Endothelial cell (in vitro differentiated cells): ENCODE measurements around the gene NPB. TPM values are rescaled to one million over a fixed set of nuclear protein-coding genes. Genes with fewer than 3 reads are reported as not detected.
A peak's percentile ranks its signal among the peaks of the same experiment; 100 is the strongest.

Experiments used
- DNase-seq: peaks from one replicate; pipeline ENCODE4 v3.0.0; 2021; ENCODE audit warnings: low spot score
- H3K27ac Mint-ChIP-seq: one replicate; pipeline ENCODE4 v1.8.0; 2021; ENCODE audit warnings: mixed read lengths, inconsistent platforms; ENCODE audit not compliant: unreplicated experiment
- H3K27me3 Mint-ChIP-seq: one replicate; pipeline ENCODE4 v1.8.0; 2021; ENCODE audit warnings: mild to moderate bottlenecking, moderate library complexity, mixed read lengths, inconsistent platforms; ENCODE audit not compliant: unreplicated experiment
- H3K36me3 Mint-ChIP-seq: one replicate; pipeline ENCODE4 v1.8.0; 2021; ENCODE audit warnings: mild to moderate bottlenecking, low read depth, mixed read lengths, inconsistent platforms; ENCODE audit not compliant: unreplicated experiment
- H3K4me1 Mint-ChIP-seq: one replicate; pipeline ENCODE4 v1.8.0; 2021; ENCODE audit warnings: mild to moderate bottlenecking, mixed read lengths, inconsistent platforms; ENCODE audit not compliant: unreplicated experiment
- H3K4me3 Mint-ChIP-seq: one replicate; pipeline ENCODE4 v1.8.0; 2021; ENCODE audit warnings: mild to moderate bottlenecking, mixed read lengths, inconsistent platforms; ENCODE audit not compliant: unreplicated experiment
- H3K9me3 Mint-ChIP-seq: one replicate; pipeline ENCODE4 v1.8.0; 2021; ENCODE audit warnings: mixed read lengths, inconsistent platforms; ENCODE audit not compliant: unreplicated experiment
- long read RNA-seq: library from polyadenylated mRNA; unstranded; transcript quantifications from one replicate; pipeline ENCODE4 v2.0.0, GENCODE V29; 2020; ENCODE audit not compliant: unreplicated experiment
- total RNA-seq: library from RNA; stranded (reverse); fragmentation: NEBNext Ultra II Directional; extraction: Animal tissue kit (Norgen Biotek cat#: 25700); gene quantifications from one replicate; pipeline ENCODE4 v1.2.1, GENCODE V29; 2021; ENCODE audit not compliant: unreplicated experiment
- TF ChIP-seq, protein P1 (sequence below): fragments of 200-600 bp; sonication (generic); IDR thresholded peaks from one replicate; pipeline ENCODE4 v1.5.0; 2021; ENCODE audit warnings: antibody characterized with exemption; ENCODE audit not compliant: unreplicated experiment

The NPB gene
- 0.56 TPM for total RNA-seq
- long read RNA-seq = 0 reads

DNA sequence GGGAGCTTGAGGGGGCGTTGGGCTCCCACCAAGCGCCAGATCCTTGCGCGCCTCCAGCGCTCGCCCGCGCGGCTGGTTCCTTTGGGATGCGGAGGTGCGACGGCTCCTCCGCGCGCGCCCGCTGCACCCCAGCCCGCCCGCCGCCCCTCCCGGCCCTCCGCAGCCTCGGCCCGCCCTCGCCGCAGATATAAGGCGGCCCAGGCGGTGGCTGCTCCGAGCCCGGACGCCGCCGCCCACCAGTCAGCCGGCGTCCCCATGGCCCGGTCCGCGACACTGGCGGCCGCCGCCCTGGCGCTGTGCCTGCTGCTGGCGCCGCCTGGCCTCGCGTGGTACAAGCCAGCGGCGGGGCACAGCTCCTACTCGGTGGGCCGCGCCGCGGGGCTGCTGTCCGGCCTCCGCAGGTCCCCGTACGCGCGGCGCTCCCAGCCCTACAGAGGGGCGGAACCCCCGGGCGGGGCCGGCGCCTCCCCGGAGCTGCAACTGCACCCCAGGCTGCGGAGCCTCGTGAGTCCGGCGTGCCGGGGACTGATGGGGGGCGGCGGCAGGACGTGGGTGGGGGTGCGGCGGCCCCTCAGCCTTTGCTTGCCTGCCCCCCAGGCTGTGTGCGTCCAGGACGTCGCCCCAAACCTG lies at the start of gene NPB:
Gene NPB (plus strand): TSS at position 216 of the 630 bp plus-strand sequence. CDS start 40 bp downstream, at position 256.
- no peak within 1 kb of the TSS for H3K4me3 Mint-ChIP-seq
- no peak for DNase-seq
- no peaks in the 10 kb centered on the region for H3K4me1 Mint-ChIP-seq
- TF ChIP-seq, protein P1, sequence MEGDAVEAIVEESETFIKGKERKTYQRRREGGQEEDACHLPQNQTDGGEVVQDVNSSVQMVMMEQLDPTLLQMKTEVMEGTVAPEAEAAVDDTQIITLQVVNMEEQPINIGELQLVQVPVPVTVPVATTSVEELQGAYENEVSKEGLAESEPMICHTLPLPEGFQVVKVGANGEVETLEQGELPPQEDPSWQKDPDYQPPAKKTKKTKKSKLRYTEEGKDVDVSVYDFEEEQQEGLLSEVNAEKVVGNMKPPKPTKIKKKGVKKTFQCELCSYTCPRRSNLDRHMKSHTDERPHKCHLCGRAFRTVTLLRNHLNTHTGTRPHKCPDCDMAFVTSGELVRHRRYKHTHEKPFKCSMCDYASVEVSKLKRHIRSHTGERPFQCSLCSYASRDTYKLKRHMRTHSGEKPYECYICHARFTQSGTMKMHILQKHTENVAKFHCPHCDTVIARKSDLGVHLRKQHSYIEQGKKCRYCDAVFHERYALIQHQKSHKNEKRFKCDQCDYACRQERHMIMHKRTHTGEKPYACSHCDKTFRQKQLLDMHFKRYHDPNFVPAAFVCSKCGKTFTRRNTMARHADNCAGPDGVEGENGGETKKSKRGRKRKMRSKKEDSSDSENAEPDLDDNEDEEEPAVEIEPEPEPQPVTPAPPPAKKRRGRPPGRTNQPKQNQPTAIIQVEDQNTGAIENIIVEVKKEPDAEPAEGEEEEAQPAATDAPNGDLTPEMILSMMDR = no peak
- H3K36me3 Mint-ChIP-seq = peaks cover 16% of the 10 kb centered on the region
- H3K9me3 Mint-ChIP-seq = no peaks in the 10 kb centered on the region
- no peak within 1 kb of the TSS for H3K27ac Mint-ChIP-seq
- H3K27me3 Mint-ChIP-seq = peaks cover 14% of the 10 kb centered on the region

DNA sequence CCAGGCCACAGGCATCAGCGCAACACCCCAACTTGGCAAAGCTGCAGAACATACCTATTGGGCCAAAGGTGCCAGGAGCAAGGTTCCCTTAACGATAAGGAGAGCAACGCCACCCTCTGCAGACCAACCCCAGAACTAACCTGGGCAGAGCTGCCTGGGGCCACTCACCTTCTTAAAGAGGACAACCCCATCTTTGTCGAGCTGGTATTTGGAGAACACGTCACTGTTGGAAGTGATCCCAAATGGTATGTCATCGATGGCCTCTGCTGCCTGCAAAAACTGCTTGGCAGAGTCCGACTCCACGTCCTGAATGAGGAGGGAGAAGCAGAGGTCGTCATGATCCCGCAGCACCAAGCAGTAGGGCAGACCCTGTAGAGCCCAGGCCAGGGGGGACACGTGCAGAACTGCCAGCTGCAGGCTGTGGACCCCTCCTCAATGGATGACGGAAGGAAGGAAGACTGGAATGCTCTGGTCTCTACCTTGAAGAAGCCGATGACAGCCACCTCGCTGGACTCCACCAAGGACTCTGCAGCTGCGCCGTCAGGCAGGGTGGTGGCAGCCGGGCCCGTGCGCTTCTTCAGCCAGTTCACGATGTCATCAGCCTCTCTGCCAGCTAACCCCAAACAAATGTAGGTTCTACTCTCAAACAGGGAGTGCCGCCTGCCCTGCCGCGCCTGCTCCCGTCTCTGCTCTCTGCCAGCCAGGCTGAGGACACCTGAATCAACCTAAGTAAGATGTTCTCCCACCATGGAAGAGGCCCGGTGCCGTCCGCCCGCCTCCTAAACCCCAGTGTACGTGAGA lies 46.9 kb upstream of the NPB start:
- no peak overlapping the region for H3K27ac Mint-ChIP-seq
- peaks cover 28% of the 10 kb centered on the region for H3K36me3 Mint-ChIP-seq
- TF ChIP-seq, protein P1 = no peak
- no peaks in the 10 kb centered on the region for H3K9me3 Mint-ChIP-seq
- peaks cover 19% of the 10 kb centered on the region for H3K4me1 Mint-ChIP-seq
- peak overlapping the region; percentile 42 for H3K4me3 Mint-ChIP-seq
- no peak for DNase-seq
- H3K27me3 Mint-ChIP-seq = peaks cover 12% of the 10 kb centered on the region

DNA sequence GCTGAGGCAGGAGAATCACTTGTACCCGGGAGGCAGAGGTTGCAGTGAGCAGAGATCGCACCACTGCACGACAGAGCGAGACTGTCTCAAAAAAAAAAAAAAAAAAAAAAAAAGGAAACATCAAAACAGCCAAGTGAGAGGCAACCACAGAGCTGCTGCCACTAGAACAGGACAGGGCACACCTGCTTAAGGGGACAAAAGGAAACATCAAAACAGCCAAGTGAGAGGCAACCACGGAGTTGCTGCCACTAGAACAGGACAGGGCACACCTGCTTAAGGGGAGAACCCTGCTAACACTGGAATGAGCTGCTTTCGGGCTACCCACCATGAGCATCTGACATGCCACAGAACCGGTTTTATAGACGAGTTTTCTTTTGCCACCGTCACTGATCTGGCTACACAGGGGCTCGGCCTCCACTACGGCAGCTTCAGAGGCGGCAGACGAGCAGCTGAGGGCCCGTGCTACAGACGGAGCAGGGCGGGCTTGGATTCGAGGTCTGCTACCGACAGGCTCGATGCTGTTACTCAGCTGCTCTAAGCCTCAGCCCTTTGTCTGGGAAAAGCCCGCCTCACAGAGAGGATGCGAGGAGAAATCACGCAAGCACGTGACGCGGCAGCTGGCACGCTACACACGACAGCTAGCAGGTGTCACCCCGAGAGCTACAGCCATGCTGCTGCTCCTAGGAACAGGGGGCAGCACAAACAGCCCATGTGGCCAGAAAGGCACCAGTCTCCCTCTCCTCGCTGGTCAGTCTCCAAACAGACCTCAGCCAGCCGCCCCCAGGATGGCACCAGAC lies 43.7 kb upstream of the NPB start:
- Mint-ChIP-seq H3K4me1 (peaks cover 27% of the 10 kb centered on the region), H3K27ac (peak overlapping the region; percentile 61), H3K27me3 (peaks cover 14% of the 10 kb centered on the region), H3K4me3 (peak overlapping the region; percentile 98), H3K9me3 (no peaks in the 10 kb centered on the region), H3K36me3 (peaks cover 23% of the 10 kb centered on the region)
- no peak for DNase-seq
- TF ChIP-seq, protein P1 = no peak

DNA sequence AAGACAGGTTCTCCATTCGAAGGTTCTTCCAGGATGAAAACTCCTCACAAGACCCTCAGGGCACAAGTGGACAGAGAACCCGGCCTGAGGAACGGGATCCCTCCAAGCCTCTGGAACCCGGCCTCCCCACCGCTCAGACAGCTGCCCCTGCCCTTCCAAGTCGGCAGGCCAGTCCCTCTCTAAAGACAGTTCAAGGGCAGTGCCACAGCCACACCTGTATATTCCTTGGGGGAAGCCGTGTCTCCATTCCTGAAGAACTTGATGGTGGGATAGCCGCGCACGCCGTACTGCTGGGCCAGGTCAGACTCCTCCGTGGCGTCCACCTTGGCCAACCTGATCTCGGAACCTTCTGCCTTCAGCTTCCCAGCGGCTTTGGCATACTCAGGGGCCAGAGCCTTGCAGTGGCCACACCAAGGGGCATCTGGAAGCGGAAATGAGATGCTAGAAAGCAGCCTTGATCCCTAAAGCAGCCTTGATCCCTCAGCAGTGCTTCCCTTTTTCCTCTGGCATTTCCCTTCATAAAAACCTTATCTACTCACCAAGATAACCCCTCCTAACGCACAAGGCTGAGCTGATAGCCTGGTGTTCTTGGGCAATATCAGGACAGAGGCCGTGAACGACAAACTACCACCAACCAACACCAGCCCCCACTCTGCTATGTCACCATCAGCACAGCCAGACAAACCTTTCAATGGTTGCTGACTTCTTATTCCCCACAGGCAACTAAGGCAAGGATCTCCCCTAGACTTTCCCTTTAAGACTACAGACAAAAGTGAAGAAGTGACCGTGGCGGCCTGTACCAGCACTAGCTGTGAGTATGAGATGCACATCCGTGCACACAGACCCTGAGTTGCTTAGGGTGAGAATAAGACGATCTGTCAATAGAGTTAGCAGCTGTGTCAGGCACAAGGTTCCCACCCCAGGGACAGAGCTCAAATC lies 42.8 kb upstream of the NPB start:
- peaks cover 27% of the 10 kb centered on the region for H3K36me3 Mint-ChIP-seq
- TF ChIP-seq, protein P1 = no peak
- H3K4me3 Mint-ChIP-seq = peak overlapping the region; percentile 98
- peak overlapping the region; percentile 91 for H3K27ac Mint-ChIP-seq
- H3K27me3 Mint-ChIP-seq = peaks cover 17% of the 10 kb centered on the region
- H3K9me3 Mint-ChIP-seq = no peaks in the 10 kb centered on the region
- no peak for DNase-seq
- H3K4me1 Mint-ChIP-seq = peaks cover 31% of the 10 kb centered on the region
